HG02970 (cell line): ENCODE results near the gene KCNA5.

ENCODE experiments used
- ATAC-seq: cut with Tn5 transposase; IDR thresholded peaks from one replicate; pipeline ENCODE4 v1.9.1; 2021; ENCODE audit warnings: mild to moderate bottlenecking, moderate library complexity, moderate number of reproducible peaks; ENCODE audit not compliant: unreplicated experiment, low FRiP score

The KCNA5 gene

GRCh38 chr12:5043589-5044419 is at the start of gene KCNA5:
TSS of gene KCNA5 (plus strand) at chr12:5043879. CDS start at chr12:5044148, 269 bp downstream.
- no peak for ATAC-seq

GRCh38 chr12:4994622-4995021 is 49.1 kb upstream of the KCNA5 start:
- ATAC-seq: no peak

GRCh38 chr12:4996714-4997113 is 47.0 kb upstream of the KCNA5 start:
- no peak for ATAC-seq

GRCh38 chr12:4997939-4998338 is 45.7 kb upstream of the KCNA5 start:
- no peak for ATAC-seq

- ATAC-seq: no peak
Observed at GRCh38 chr12:5000204-5000603, 43.5 kb upstream of the KCNA5 start.

GRCh38 chr12:5000658-5001385 is 42.9 kb upstream of the KCNA5 start:
- no peak for ATAC-seq

- ATAC-seq: no peak
Observed at GRCh38 chr12:5003025-5003666, 40.5 kb upstream of the KCNA5 start.

GRCh38 chr12:5008661-5009060 is 35.0 kb upstream of the KCNA5 start:
- no peak for ATAC-seq

GRCh38 chr12:5010151-5010550 is 33.5 kb upstream of the KCNA5 start:
- no peak for ATAC-seq

GRCh38 chr12:5012337-5012736 is 31.3 kb upstream of the KCNA5 start:
- no peak for ATAC-seq

- ATAC-seq: no peak
Observed at GRCh38 chr12:5013266-5013730, 30.4 kb upstream of the KCNA5 start.

- ATAC-seq: no peak
Observed at GRCh38 chr12:5014269-5014668, 29.4 kb upstream of the KCNA5 start.

GRCh38 chr12:5015711-5016492 is 27.8 kb upstream of the KCNA5 start:
- ATAC-seq: no peak

- ATAC-seq: no peak
Observed at GRCh38 chr12:5016526-5016925, 27.2 kb upstream of the KCNA5 start.

- ATAC-seq: no peak
Observed at GRCh38 chr12:5017638-5018348, 25.9 kb upstream of the KCNA5 start.

GRCh38 chr12:5018677-5019076 is 25.0 kb upstream of the KCNA5 start:
- ATAC-seq: no peak

- no peak for ATAC-seq
Observed at GRCh38 chr12:5022025-5022424, 21.7 kb upstream of the KCNA5 start.

- no peak for ATAC-seq
Observed at GRCh38 chr12:5022465-5023061, 21.1 kb upstream of the KCNA5 start.

- ATAC-seq: no peak
Observed at GRCh38 chr12:5023842-5024241, 19.8 kb upstream of the KCNA5 start.
